GM21367 (cell line): Measurements from ENCODE around the gene DOLK.

Experiments
- ATAC-seq: cut with Tn5 transposase; IDR thresholded peaks from one replicate; pipeline ENCODE4 v1.9.1; 2021; ENCODE audit not compliant: unreplicated experiment

The DOLK gene

GRCh38 chr9:128936171-128936865 lies 11.1 kb downstream of the DOLK start:
- ATAC-seq, result no peak

GRCh38 chr9:128933731-128934130 lies 13.7 kb downstream of the DOLK start:
- ATAC-seq, result no peak

GRCh38 chr9:128929560-128929959 lies 17.8 kb downstream of the DOLK start:
- ATAC-seq, result no peak

- no peak for ATAC-seq
Observed at GRCh38 chr9:128928624-128929023, 18.8 kb downstream of the DOLK start.

- no peak for ATAC-seq
Observed at GRCh38 chr9:128927731-128928411, 19.5 kb downstream of the DOLK start.

- no peak for ATAC-seq
Observed at GRCh38 chr9:128923493-128923883, 23.9 kb downstream of the DOLK start.

- no peak for ATAC-seq
Observed at GRCh38 chr9:128921881-128922763, 25.3 kb downstream of the DOLK start.

GRCh38 chr9:128920381-128921058 lies 26.9 kb downstream of the DOLK start, which contains the start of gene PHYHD1:
TSS of gene PHYHD1 (plus strand) at chr9:128920982. CDS start at chr9:128922324, 1,342 bp downstream.
- ATAC-seq, result no peak

DNA sequence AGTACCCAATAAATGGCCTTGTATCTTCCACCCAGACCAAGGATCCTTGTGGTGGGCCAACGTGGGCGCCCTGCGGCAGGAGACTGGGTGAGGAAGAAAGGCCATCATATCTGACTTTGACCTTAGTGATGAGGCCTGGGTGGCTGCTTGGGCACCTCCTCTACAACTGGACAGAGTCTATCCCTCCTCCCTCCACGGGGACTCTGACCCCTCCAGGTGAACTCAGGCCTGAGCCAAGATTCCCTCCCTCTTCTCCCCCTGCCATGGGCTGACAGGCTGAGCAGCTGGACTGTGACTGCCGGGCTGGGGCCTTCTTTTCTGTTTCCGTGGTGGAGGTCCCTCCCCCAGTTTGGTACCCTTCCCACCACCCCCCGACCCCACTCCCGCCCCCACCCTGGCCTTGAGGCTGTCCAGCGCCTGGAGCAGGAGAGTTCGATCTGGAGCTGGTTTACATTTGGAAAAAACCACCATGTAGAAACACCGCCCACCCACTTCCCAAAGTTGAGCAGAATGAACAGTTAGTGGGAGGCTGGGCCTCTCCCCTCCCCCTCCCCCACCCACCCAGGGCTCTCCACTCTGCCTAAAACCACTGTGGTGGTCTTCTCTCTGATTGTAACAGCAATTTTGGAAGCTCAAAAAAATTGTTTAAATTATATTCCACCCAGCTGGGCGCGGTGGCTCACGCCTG lies 27.9 kb downstream of the DOLK start:
- ATAC-seq, result no peak

- ATAC-seq, result no peak
Observed at GRCh38 chr9:128918921-128919320, 28.5 kb downstream of the DOLK start.

DNA sequence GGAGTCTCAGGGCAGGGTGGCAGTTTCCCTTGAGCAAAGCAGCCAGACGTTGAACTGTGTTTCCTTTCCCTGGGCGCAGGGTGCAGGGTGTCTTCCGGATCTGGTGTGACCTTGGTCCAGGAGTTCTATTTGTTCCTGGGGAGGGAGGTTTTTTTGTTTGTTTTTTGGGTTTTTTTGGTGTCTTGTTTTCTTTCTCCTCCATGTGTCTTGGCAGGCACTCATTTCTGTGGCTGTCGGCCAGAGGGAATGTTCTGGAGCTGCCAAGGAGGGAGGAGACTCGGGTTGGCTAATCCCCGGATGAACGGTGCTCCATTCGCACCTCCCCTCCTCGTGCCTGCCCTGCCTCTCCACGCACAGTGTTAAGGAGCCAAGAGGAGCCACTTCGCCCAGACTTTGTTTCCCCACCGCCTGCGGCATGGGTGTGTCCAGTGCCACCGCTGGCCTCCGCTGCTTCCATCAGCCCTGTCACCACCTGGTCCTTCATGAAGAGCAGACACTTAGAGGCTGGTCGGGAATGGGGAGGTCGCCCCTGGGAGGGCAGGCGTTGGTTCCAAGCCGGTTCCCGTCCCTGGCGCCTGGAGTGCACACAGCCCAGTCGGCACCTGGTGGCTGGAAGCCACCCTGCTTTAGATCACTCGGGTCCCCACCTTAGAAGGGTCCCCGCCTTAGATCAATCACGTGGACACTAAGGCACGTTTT lies 30.1 kb downstream of the DOLK start:
- no peak for ATAC-seq

GRCh38 chr9:128916745-128917144 lies 30.7 kb downstream of the DOLK start:
- ATAC-seq, result no peak

- ATAC-seq, result no peak
Observed at GRCh38 chr9:128916204-128916603, 31.2 kb downstream of the DOLK start.

GRCh38 chr9:128913995-128914772 lies 33.2 kb downstream of the DOLK start:
- ATAC-seq, result no peak

DNA sequence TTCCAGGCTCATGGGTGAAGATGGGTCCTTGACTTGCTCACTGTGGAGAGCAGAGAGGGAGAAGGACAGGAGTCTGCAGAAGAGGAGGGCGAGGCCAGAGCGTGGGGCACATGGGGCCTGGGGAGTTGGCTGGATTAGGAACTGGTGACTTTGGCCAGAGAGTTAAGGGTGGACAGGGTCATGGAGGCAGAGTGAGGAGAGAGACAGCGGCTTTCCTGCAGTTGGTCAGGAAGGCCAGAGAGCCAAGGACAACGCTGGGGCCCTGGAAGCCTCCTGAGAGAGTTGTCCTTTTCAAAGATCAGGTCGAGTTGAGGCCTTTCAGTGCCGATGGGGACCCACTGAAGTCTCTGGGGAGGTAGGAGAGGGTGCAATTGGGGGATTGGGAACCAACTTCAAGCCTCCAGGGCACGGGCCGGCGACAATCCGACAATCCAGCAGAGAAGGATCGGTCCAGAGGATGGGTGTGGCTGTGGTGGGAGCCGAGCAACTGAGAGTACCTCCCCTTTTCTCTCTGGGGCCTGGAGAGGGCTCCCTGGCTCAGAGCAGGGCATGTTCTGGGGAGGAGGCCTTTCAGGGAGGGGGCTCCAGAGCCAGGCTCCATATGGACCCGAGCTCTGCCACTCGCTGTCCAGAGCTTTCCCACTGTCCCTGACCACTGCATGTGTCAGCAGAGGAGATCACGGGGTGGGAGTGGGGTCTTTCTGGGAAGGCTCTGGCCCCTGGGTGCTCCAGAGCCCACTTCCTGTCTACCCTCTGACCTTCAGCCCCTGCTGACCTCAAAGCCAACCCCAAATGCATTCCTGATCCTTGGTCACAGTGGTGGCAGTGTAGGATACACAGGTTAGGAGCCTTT lies 34.1 kb downstream of the DOLK start:
- ATAC-seq, result no peak

DNA sequence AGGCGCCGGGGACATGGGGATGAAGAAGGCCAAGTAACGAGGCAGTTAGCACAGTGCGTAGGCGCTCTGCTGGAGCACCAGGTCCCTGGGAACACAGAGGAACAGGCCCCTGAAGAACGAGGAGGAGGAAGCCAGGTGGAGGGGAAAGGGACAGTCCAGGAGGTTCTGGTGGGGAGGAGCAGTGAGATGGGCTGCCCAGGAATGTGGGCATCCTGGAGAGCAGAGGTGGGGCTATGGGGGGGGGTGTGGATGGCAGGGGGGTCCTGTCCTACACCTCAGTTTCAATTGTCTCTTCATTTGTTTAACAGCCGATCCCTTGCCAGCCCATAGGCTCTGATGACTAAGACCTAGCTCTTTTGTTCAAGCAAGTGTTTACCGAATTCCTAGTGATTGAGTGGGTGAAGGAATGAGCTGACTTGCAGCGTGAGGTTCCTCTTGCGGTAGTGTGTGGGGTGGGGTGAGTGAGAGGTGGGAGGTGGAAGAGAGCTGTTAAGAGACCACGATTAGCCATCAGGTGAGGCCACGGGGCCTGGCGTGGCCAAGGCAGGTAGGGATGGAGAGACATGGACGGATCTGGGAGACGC lies 35.0 kb downstream of the DOLK start:
- no peak for ATAC-seq

DNA sequence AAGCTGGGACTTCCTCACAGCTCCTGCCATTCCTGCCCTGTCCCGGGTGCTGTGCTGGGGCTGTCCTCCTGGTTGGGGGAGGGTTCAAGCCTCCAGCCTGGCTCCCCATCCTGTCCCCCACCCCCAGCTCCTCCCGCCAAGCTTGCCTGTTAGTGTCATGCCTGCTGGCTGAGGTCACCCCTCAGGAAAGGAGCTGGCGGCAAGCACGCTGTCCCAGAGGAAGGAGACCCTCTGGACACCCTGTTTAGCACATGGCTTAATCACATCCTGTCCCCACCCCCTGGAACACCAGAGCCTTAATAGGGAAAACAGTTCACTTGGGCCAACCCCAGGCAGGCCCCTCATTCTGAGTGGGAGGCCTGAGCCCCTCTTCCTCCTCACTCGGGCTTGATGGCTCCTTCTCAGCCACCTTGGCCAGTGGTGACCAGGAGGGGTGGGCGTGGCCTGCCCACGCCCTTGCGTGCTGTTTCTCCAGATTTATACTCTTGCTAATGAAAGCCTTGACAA lies 35.8 kb downstream of the DOLK start:
- ATAC-seq, result no peak

- no peak for ATAC-seq
Observed at GRCh38 chr9:128910906-128911305, 36.5 kb downstream of the DOLK start.
